ENCODE data around the gene PIK3CA.

The PIK3CA gene

GRCh38 chr3:179260949-179261765, 113.0 kb downstream of the PIK3CA start:
- DNase-seq (ENCODE audit: low read depth in 2 of 2): peak; percentile 57 to 72
- no peak for TF ChIP-seq CTCF (IDR thresholded peaks at IDR 0.05; ENCODE audit: low read depth, low read length)
- H3K4me3 ChIP-seq (replicated peaks in 1 of 2; ENCODE audit: low read depth in 2 of 2, low read length in 2 of 2): peak overlapping the region; percentile 55 to 59

- DNase-seq (ENCODE audit: low read depth in 2 of 2): no peak
- no peak overlapping the region for H3K4me3 ChIP-seq (replicated peaks in 1 of 2; ENCODE audit: low read depth in 2 of 2, low read length in 2 of 2)
- no peak for TF ChIP-seq CTCF (IDR thresholded peaks at IDR 0.05; ENCODE audit: low read depth, low read length)
These were observed 115.0 kb downstream of the PIK3CA start for GRCh38 chr3:179263134-179263533.

- no peak for DNase-seq (ENCODE audit: low read depth in 2 of 2)
- H3K4me3 ChIP-seq (replicated peaks in 1 of 2; ENCODE audit: low read depth in 2 of 2, low read length in 2 of 2): no peak overlapping the region
- no peak for TF ChIP-seq CTCF (IDR thresholded peaks at IDR 0.05; ENCODE audit: low read depth, low read length)
These were observed 116.3 kb downstream of the PIK3CA start for GRCh38 chr3:179264449-179264848.

- no peak overlapping the region for H3K4me3 ChIP-seq (replicated peaks in 1 of 2; ENCODE audit: low read depth in 2 of 2, low read length in 2 of 2)
- TF ChIP-seq CTCF (IDR thresholded peaks at IDR 0.05; ENCODE audit: low read depth, low read length): no peak
- DNase-seq (ENCODE audit: low read depth in 2 of 2): no peak
These were observed 116.9 kb downstream of the PIK3CA start for GRCh38 chr3:179265092-179265491.

- DNase-seq (ENCODE audit: low read depth in 2 of 2): no peak
- H3K4me3 ChIP-seq (replicated peaks in 1 of 2; ENCODE audit: low read depth in 2 of 2, low read length in 2 of 2): no peak overlapping the region
- no peak for TF ChIP-seq CTCF (IDR thresholded peaks at IDR 0.05; ENCODE audit: low read depth, low read length)
These were observed 117.7 kb downstream of the PIK3CA start for GRCh38 chr3:179265875-179266274.

GRCh38 chr3:179266701-179267211, 118.6 kb downstream of the PIK3CA start:
- no peak for TF ChIP-seq CTCF (IDR thresholded peaks at IDR 0.05; ENCODE audit: low read depth, low read length)
- no peak for DNase-seq (ENCODE audit: low read depth in 2 of 2)
- H3K4me3 ChIP-seq (replicated peaks in 1 of 2; ENCODE audit: low read depth in 2 of 2, low read length in 2 of 2): no peak overlapping the region

All from cardiac fibroblast (primary cell).